Measurements from ENCODE around the gene BMP2K.

- TF ChIP-seq CTCF (IDR thresholded peaks at IDR 0.05; ENCODE audit: low read depth, low read length, poor library complexity, severe bottlenecking) (no peak), EZH2phosphoT487 (IDR thresholded peaks at IDR 0.05; ENCODE audit: borderline replicate concordance, low read length) (no peak)
Observed at GRCh38 chr4:78732332-78733104, 43.6 kb upstream of the BMP2K start.

Data from DOHH2 (cell line).